OCI-LY1 (cell line): ENCODE data around the gene BBS9.
"Not testable (repeated sequence)": the region's sequence is repeated elsewhere in the genome, so short reads cannot be mapped to it uniquely, and the experiment has no call there.

Source experiments
- H2AFZ ChIP-seq: fragments of 200-600 bp; sonication (generic), shearing (Covaris generic); 2 replicates; pipeline ENCODE4 v1.6.0; 2014; ENCODE audit warnings: antibody characterized with exemption, mild to moderate bottlenecking, low read length
- H3F3A ChIP-seq: fragments of 200-600 bp; sonication (generic), shearing (Covaris generic); 2 replicates; pipeline ENCODE4 v1.6.0; 2014; ENCODE audit warnings: mild to moderate bottlenecking, antibody characterized with exemption, low read length, moderate library complexity; ENCODE audit not compliant: insufficient read depth
- H3K27ac ChIP-seq: fragments of 200-600 bp; sonication (generic); 2 replicates; pipeline ENCODE4 v1.5.1; 2014; ENCODE audit warnings: low read length, mixed run types, mild to moderate bottlenecking, low read depth; ENCODE audit not compliant: poor library complexity, severe bottlenecking
- H3K27me3 ChIP-seq: fragments of 200-600 bp; sonication (generic); 2 replicates; pipeline ENCODE4 v1.6.0; 2014; ENCODE audit warnings: antibody characterized with exemption, mild to moderate bottlenecking, low read length, moderate library complexity; ENCODE audit not compliant: insufficient read depth
- H3K36me3 ChIP-seq: fragments of 200-600 bp; sonication (generic); 2 replicates; pipeline ENCODE4 v1.6.1; 2014; ENCODE audit warnings: mild to moderate bottlenecking, antibody characterized with exemption, low read length, moderate library complexity, mixed read lengths; ENCODE audit not compliant: insufficient read depth
- H3K4me1 ChIP-seq: fragments of 200-600 bp; sonication (generic); 2 replicates; pipeline ENCODE4 v1.5.1; 2014; ENCODE audit warnings: mild to moderate bottlenecking, low read length, moderate library complexity; ENCODE audit not compliant: insufficient read depth, severe bottlenecking
- H3K4me2 ChIP-seq: fragments of 200-600 bp; sonication (generic), shearing (Covaris generic); 2 replicates; pipeline ENCODE4 v1.6.1; 2014; ENCODE audit warnings: low read length
- H3K4me3 ChIP-seq: fragments of 200-600 bp; sonication (generic); 2 replicates; pipeline ENCODE4 v1.5.1; 2014; ENCODE audit warnings: low read length, low read depth, mild to moderate bottlenecking, mixed read lengths; ENCODE audit not compliant: poor library complexity, severe bottlenecking
- H3K79me2 ChIP-seq: fragments of 200-600 bp; shearing (Covaris generic); 2 replicates; pipeline ENCODE4 v1.6.1; 2016; ENCODE audit warnings: mixed run types, low read length, mixed read lengths; ENCODE audit not compliant: insufficient read depth
- H3K9ac ChIP-seq: fragments of 200-600 bp; sonication (generic), shearing (Covaris generic); 2 replicates; pipeline ENCODE4 v1.6.1; 2014; ENCODE audit warnings: mild to moderate bottlenecking, low read length, mixed read lengths
- H3K9me2 ChIP-seq: fragments of 200-600 bp; sonication (generic), shearing (Covaris generic); 2 replicates; pipeline ENCODE4 v1.6.1; 2014; ENCODE audit warnings: low read depth, mild to moderate bottlenecking, low read length, mixed read lengths
- H3K9me3 ChIP-seq: fragments of 200-600 bp; shearing (Covaris generic); 2 replicates; pipeline ENCODE4 v1.6.1; 2014; ENCODE audit warnings: low read length, mixed read lengths
- H4K20me1 ChIP-seq: fragments of 200-600 bp; sonication (generic), shearing (Covaris generic); 2 replicates; pipeline ENCODE4 v1.6.0; 2016; ENCODE audit warnings: mild to moderate bottlenecking, low read length; ENCODE audit not compliant: insufficient read depth
- CTCF ChIP-seq: fragments of 200-600 bp; sonication (generic), shearing (Covaris generic); IDR thresholded peaks from 2 replicates; pipeline ENCODE4 v1.5.1; 2017; ENCODE audit warnings: mild to moderate bottlenecking, antibody characterized with exemption, low read length, moderate library complexity, mixed read lengths
- EZH2 ChIP-seq: fragments of 200-600 bp; sonication (generic), shearing (Covaris generic); IDR thresholded peaks from 2 replicates; pipeline ENCODE4 v1.8.0; 2017; ENCODE audit warnings: borderline replicate concordance, mixed run types, mild to moderate bottlenecking, antibody characterized with exemption, low read length, moderate library complexity, mixed read lengths

BBS9 gene

GRCh38 chr7:33091641-33092191, 37.6 kb upstream of the BBS9 start:
- Histone ChIP-seq H3K36me3 (peaks cover 22% of the 10 kb centered on the region; the same call in 1 of the 2 replicates), H3K9me2 (no peaks in the 10 kb centered on the region), H4K20me1 (no peaks in the 10 kb centered on the region), H2AFZ (no peak overlapping the region), H3K4me3 (no peak overlapping the region), H3F3A (no peaks in the 10 kb centered on the region), H3K79me2 (no peaks in the 10 kb centered on the region), H3K9me3 (no peaks in the 10 kb centered on the region), H3K27ac (no peak overlapping the region), H3K4me2 (no peak overlapping the region), H3K9ac (no peak overlapping the region), H3K27me3 (no peaks in the 10 kb centered on the region), H3K4me1 (no peaks in the 10 kb centered on the region)
- no peak for TF ChIP-seq CTCF
- TF ChIP-seq EZH2 = no peak

GRCh38 chr7:33093266-33093665, 36.1 kb upstream of the BBS9 start:
- no peak overlapping the region for H3K27ac ChIP-seq
- H3K9ac ChIP-seq = no peak overlapping the region
- TF ChIP-seq CTCF = no peak
- TF ChIP-seq EZH2 = no peak
- no peaks in the 10 kb centered on the region for H3K9me2 ChIP-seq
- H3K9me3 ChIP-seq = no peaks in the 10 kb centered on the region
- no peak overlapping the region for H2AFZ ChIP-seq
- no peaks in the 10 kb centered on the region for H4K20me1 ChIP-seq
- peaks cover 38% of the 10 kb centered on the region for H3K36me3 ChIP-seq
- no peaks in the 10 kb centered on the region for H3F3A ChIP-seq
- no peaks in the 10 kb centered on the region for H3K27me3 ChIP-seq
- H3K4me1 ChIP-seq = no peaks in the 10 kb centered on the region
- no peaks in the 10 kb centered on the region for H3K79me2 ChIP-seq
- H3K4me2 ChIP-seq = no peak overlapping the region
- H3K4me3 ChIP-seq = no peak overlapping the region

GRCh38 chr7:33094745-33095275, 34.6 kb upstream of the BBS9 start:
- not testable (repeated sequence) for H3K9me3 ChIP-seq, H3K9ac ChIP-seq, H3K79me2 ChIP-seq, H4K20me1 ChIP-seq, H3K9me2 ChIP-seq, H3K4me3 ChIP-seq, H3K4me2 ChIP-seq, H2AFZ ChIP-seq, H3K27ac ChIP-seq, H3F3A ChIP-seq, H3K27me3 ChIP-seq, H3K4me1 ChIP-seq
- H3K36me3 ChIP-seq = peaks cover 50% of the 10 kb centered on the region
